ENCODE measurements around the gene ERBB4.

DNA sequence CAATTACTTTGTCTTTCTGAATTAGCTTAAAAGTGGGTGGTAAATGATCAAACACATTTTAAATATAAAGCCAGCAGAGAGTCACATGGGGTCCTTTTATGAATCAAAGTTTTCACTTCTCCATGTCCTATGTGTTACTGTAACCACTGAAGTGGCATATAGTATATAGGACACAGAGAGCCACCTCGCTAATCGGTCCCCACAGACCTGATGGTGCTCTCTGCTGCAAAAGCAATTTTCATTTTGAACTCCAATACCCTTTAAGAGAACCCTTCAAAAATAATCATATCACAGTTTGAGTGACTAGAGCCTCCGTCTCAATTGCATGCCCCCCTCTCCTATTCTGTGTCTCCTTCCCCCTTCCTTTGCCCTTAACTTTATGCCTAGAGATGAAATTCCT is 272.8 kb downstream of the ERBB4 start:
- TF ChIP-seq, protein P1, sequence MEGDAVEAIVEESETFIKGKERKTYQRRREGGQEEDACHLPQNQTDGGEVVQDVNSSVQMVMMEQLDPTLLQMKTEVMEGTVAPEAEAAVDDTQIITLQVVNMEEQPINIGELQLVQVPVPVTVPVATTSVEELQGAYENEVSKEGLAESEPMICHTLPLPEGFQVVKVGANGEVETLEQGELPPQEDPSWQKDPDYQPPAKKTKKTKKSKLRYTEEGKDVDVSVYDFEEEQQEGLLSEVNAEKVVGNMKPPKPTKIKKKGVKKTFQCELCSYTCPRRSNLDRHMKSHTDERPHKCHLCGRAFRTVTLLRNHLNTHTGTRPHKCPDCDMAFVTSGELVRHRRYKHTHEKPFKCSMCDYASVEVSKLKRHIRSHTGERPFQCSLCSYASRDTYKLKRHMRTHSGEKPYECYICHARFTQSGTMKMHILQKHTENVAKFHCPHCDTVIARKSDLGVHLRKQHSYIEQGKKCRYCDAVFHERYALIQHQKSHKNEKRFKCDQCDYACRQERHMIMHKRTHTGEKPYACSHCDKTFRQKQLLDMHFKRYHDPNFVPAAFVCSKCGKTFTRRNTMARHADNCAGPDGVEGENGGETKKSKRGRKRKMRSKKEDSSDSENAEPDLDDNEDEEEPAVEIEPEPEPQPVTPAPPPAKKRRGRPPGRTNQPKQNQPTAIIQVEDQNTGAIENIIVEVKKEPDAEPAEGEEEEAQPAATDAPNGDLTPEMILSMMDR (IDR thresholded peaks at IDR 0.05) = no peak
- no peak for TF ChIP-seq POLR2A (IDR thresholded peaks at IDR 0.05)

Measured in uterus (tissue), 2 donors.